ENCODE data around the gene ACSF2.

The ACSF2 gene

DNA sequence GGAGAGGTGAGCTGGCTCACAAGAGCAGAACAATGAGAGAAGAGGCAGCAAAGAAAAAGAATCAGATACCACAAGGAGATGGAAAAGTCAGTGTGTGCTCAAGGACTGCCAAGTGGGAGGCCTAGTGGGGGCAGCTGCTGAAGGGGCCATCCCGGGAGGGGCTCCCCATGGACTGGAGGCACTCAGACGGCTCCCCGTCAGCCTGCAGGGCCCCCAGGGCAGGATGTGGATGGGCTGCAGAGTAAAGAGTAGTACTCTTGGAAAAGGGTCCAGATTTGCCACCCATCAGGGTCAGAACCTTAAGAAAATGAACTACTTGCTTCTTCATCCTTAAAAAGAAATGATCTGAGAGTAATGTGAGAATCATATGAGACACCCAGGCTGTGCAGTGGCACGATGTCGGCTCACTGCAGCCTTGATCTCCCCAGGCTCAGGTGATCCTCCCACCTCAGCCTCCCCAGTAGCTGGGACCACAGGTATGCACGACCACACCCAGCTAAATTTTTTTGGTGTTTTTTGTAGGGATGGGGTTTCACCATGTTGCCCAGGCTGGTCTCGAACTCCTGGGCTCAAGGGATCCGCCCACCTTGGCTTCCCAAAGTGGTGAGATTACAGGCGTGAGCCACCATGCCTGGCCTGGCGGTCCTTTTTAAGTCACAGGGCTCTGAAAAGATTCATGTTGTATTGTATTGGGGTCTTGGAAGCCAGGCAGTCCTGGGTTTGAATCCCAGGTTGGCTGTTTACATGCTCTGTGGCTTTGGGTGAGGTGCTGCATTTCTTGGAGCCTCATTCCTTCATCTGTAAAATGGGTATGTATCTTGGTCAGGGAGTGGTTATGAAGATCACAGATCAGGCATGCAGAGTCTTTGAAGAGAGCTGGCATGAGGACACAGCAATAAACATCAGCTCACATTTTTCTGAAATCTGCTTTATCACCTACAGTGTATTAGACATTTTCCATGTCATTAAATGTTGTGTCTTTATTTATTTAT lies 15.1 kb downstream of the ACSF2 start:
- TF ChIP-seq, protein P1, sequence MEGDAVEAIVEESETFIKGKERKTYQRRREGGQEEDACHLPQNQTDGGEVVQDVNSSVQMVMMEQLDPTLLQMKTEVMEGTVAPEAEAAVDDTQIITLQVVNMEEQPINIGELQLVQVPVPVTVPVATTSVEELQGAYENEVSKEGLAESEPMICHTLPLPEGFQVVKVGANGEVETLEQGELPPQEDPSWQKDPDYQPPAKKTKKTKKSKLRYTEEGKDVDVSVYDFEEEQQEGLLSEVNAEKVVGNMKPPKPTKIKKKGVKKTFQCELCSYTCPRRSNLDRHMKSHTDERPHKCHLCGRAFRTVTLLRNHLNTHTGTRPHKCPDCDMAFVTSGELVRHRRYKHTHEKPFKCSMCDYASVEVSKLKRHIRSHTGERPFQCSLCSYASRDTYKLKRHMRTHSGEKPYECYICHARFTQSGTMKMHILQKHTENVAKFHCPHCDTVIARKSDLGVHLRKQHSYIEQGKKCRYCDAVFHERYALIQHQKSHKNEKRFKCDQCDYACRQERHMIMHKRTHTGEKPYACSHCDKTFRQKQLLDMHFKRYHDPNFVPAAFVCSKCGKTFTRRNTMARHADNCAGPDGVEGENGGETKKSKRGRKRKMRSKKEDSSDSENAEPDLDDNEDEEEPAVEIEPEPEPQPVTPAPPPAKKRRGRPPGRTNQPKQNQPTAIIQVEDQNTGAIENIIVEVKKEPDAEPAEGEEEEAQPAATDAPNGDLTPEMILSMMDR (IDR thresholded peaks at IDR 0.05; ENCODE audit: insufficient read depth, low read depth, low read length, missing control alignments), result no peak
- no peak overlapping the region for H3K4me3 ChIP-seq (ENCODE audit: low read depth, low read length)
- no peak for DNase-seq (ENCODE audit: low read depth)

DNA sequence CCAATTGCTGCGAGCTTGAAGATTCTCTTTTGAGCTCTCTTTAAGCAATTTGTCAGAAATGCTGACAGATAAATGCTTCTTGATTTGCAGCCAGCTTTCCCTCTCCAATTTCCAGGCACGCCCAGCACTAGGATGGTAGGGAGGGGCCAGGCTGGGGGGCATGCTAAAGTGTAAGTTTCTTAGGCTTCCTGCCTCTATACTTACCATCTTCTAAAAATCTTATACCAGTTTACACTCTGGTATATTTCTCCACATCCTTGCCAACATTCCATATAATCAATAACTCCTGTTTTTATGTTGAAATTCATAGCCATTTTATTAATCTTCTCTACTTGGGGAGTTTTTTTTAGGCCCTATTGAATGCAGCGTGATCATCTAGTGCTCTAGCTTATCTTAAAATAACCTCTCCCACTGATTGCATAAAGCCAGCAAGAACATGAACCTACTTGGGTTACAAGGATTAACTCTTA lies 17.5 kb downstream of the ACSF2 start:
- DNase-seq (ENCODE audit: low read depth), result no peak
- TF ChIP-seq, protein P1 (IDR thresholded peaks at IDR 0.05; ENCODE audit: insufficient read depth, low read depth, low read length, missing control alignments), result no peak
- H3K4me3 ChIP-seq (ENCODE audit: low read depth, low read length), result no peak overlapping the region

DNA sequence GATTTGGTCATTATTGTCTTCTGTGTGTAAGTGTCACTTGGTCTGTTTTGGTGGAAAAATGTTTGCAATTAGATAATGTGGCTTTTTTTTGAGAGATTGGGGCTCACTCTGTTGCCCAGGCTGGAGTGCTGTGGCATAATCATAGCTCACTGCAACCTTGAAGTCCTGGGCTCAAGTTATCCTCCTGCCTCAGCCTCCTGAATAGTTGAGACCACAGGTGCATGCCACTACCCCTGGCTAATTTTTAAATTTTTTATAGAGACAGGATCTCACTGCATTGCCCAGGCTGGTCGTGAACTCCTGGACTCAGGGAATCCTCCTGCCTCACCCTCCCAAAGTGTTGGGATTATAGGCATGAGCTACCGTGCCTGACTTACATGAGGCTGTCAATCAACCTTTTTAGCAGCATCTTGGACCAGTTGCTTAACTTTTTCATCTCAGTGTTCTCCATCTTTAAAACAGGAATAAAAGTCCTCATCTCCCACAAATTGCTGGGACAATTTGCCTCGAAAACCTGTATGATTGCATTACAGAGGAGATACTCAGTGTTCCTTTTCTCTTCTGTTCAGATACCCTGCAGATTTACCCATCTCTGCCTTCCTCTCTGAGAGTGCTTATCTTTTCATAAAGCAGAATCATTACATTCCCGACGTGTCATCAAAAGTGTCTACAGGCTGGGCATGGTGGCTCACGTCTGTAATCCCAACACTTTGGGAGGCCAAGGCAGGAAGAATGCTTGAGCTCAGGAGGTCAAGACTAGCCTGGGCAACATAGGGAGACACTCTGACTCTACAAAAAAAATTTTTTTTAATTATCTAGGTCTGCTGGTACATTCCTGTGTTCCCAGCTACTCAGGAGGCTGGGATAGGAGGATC lies 19.1 kb downstream of the ACSF2 start:
- TF ChIP-seq, protein P1 (IDR thresholded peaks at IDR 0.05; ENCODE audit: insufficient read depth, low read depth, low read length, missing control alignments), result no peak
- no peak for DNase-seq (ENCODE audit: low read depth)
- H3K4me3 ChIP-seq (ENCODE audit: low read depth, low read length), result no peak overlapping the region

DNA sequence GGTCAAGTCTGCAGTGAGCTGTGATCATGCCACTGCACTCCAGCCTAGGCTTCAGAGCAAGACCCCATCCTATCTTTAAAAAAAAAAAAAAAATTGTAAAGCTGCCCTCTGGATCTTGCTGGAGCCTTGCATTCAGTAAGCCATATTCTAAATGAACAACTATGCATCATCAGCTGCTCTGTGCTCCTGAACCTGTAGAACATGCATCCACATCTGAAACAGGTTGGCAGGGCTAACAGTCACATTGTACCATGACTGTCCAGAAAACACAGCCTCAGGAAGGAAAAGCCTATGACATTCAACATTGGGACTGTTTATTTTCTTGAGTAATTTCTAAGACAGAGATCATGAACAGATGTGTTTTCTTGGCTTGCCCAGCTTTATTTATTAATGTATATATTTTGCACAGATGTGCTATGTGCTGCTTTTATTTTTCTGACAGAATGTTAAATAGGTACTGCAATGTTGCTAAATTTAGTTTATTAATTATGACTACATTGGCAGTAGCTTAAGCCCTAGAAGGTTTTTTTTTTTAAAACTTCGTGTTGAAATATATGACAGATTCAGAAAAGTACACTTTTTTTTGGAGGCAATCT lies 19.8 kb downstream of the ACSF2 start:
- no peak for DNase-seq (ENCODE audit: low read depth)
- no peak overlapping the region for H3K4me3 ChIP-seq (ENCODE audit: low read depth, low read length)
- TF ChIP-seq, protein P1 (IDR thresholded peaks at IDR 0.05; ENCODE audit: insufficient read depth, low read depth, low read length, missing control alignments), result no peak

DNA sequence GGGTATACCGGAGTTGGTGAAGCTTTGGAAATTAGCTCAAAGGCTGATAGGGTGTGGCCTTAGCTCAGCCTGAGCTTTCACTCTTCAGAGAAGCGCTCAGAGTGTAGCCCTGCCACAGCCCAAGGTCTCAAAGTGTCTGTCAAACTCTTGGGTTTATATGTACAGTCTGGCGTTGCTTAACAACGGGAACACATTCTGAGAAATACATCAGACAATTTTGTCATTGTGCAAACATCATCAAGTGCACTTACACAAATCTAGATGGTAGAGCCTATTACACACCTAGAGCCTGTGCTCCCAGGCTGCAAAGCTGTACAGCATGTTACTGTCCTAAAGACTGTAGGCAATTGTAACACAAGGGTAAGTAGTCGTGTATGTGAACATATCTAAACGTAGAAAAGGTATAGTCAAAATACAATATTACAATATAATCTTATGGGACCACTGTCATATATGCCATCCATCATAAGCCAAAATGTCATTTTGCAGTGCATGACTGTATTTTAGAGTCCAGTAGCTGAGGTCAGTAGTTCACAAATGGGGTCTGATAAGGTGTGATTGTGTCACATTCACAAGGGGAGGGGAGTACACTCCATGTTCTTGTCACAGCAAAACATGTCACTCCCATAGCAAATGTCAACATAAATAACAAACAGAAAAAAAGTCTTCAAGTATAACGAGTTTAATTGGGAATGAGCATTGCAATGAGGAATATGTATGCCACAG lies 22.0 kb downstream of the ACSF2 start:
- H3K4me3 ChIP-seq (ENCODE audit: low read depth, low read length), result no peak overlapping the region
- no peak for DNase-seq (ENCODE audit: low read depth)
- TF ChIP-seq, protein P1 (IDR thresholded peaks at IDR 0.05; ENCODE audit: insufficient read depth, low read depth, low read length, missing control alignments), result no peak

DNA sequence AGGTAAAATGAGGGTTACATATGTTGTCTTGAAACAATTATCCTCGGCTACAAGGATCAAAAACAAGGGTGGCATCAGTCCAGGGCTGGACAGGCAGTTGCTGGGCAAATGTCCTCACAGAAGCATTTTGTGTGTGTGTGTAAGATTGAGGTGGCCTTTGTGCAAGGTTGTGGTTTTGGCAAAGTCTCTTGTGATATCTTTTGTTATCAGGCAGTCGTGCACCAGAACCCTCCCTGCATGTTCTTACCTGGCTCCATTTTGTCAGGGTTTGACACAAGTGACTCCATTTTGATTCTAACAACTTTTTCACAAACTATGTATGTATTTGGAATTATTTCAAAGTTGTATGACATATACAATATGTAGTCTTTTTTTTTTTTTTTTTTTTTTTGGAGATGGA lies 22.6 kb downstream of the ACSF2 start:
- TF ChIP-seq, protein P1 (IDR thresholded peaks at IDR 0.05; ENCODE audit: insufficient read depth, low read depth, low read length, missing control alignments), result no peak
- no peak overlapping the region for H3K4me3 ChIP-seq (ENCODE audit: low read depth, low read length)
- no peak for DNase-seq (ENCODE audit: low read depth)

All from GM12865 (cell line).